Motor neuron (in vitro differentiated cells): ENCODE results near the gene UBXN10. TPM values are rescaled to one million over a fixed set of nuclear protein-coding genes. Genes with fewer than 3 reads are reported as not detected.

Source experiments
- ATAC-seq, 8 experiments: fragments of 200-7000 bp; cut with Tn5 transposase; replicated peaks in 6 of 8; 2 replicates each; pipeline ENCODE4 v1.8.0; 2021; ENCODE audit warnings: mild to moderate bottlenecking in 8 of 8, moderate library complexity in 8 of 8
- H3K27ac ChIP-seq, 2 donors: fragments of 250-450 bp; sonication (Bioruptor Pico); 2 replicates each; pipeline ENCODE4 v1.9.0; 2021; ENCODE audit warnings: antibody characterized with exemption in 2 of 2, mild to moderate bottlenecking in 2 of 2, moderate library complexity in 1 of 2
- H3K4me1 ChIP-seq, 2 donors: fragments of 250-450 bp; sonication (Bioruptor Pico); replicated peaks in 1 of 2; 2 replicates each; pipeline ENCODE4 v1.6.1; 2021; ENCODE audit warnings: antibody characterized with exemption in 2 of 2, mild to moderate bottlenecking in 2 of 2, moderate library complexity in 1 of 2
- H3K4me3 ChIP-seq, 5 donors: fragments of 250-450 bp; sonication (Bioruptor Pico); 2 replicates each; pipeline ENCODE4 v1.9.0; 2021; ENCODE audit warnings: antibody characterized with exemption in 5 of 5, mild to moderate bottlenecking in 5 of 5, moderate library complexity in 4 of 5
- WGBS, 10 experiments: fragments of 450-650 bp; shearing (Covaris generic); methylation state at CpG; one replicate each; pipeline ENCODE4 v1.0.0; 2022; 5-methylcytosine and 5-hydroxymethylcytosine counted together
- in situ Hi-C, 9 experiments: fragments of 400-800 bp; cut with MboI; loops; one replicate each; pipeline ENCODE4 v1.15.0; 2021; ENCODE audit warnings: low sequenced_read_pairs in 9 of 9, low pct_unique_long_range_greater_than_20kb in 2 of 9; ENCODE audit not compliant: unreplicated experiment in 9 of 9
- total RNA-seq, 8 experiments: library from RNA; unstranded; fragments of 300-600 nt; gene quantifications; 2 replicates each; pipeline versions ENCODE4 v1.2.3 to v1.2.4, GENCODE V29; 2022

Gene UBXN10
- total RNA-seq, 8 experiments from 2014 or later: 0.13 to 18.6 (median 1.7) TPM; not detected in 1

DNA sequence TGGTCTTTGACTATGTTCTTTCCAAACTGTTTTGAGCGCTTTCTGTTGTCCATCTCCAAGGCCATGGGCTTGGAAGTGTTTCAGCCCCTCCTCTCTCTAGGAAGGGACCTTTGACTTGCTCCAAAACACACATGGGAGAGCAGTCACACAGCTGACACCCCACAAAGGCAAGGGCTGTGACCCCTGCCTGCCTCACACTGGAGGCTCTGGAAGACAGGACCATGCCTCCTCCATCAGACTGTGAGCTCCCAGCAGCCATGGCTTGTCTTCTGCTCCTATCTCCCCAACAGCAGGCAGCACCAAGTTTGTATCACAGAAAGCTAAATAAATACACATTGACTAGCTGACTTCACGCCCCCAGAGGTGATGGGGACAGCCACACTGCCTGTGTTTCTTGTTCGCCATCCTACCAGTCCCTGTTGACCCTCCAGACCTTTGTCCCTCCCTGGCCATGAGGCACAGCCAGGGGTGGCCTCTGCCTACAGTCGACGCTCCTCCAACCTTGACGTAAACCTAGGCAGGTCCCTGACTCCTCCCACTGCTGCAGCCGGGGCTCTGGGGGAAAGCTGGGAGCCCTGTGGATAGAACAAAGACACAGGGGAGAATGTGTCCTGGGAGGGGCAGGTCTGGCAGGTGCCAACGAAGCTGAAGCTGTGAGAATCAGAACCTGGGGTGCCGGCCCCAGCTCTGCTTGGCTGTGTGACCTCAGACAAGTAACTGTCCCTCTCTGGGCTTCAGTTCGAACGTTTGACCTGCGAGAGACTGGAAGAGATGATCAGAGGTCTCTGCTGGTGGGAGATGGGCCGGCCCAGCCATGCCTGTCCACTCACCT lies 41.9 kb upstream of the UBXN10 start:
- H3K27ac ChIP-seq: no peak overlapping the region
- ATAC-seq: no peak
- WGBS, 10 experiments: 47 to 93% (median 75%) methylated on average over 3 to 9 of the region's 13 CpGs; no CpG with 5 or more reads in 2 of the 10 experiments
- in situ Hi-C loops: no loop called here
- H3K4me1 ChIP-seq: no peaks in the 10 kb centered on the region
- no peak overlapping the region for H3K4me3 ChIP-seq

DNA sequence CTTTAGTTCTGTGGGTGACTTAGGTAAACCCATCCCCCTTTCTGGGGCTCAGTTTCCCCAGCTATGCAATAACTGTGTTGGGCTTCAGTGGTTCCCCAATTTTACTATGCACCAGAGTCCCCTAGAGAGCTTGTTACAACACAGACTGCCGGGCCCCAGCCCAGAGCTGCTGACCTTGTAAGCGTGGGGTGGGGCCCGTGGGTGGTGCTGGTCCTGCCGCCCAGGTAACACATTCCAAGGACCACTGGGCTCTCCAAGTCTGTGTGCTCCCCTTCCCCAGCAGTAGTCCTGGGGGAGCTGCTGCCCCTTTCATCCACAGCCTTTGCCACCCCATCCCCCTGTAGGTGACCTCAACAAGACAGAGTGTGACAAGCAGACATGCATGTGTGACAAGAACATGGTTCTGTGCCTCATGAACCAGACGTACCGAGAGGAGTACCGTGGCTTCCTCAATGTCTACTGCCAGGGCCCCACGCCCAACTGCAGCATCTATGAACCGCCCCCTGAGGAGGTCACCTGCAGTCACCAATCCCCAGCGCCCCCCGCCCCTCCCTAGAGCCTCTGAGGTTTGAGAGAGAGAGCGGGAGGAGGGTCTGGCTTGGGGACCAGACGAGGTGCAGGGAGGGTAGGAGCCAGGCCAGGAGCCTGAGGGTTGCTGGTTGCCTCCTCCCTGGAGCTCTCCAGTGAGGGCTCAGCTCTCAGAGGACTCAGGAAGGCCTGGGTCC lies 37.9 kb upstream of the UBXN10 start:
- in situ Hi-C loops: no loop called here
- WGBS, 10 experiments: 83 to 95% (median 93%) methylated on average over 1 to 8 of the region's 13 CpGs; no CpG with 5 or more reads in 6 of the 10 experiments
- Histone ChIP-seq H3K4me3 (no peak overlapping the region), H3K4me1 (peaks cover 0 to 10% of the 10 kb centered on the region in 2 donors), H3K27ac (no peak overlapping the region)
- ATAC-seq: no peak

DNA sequence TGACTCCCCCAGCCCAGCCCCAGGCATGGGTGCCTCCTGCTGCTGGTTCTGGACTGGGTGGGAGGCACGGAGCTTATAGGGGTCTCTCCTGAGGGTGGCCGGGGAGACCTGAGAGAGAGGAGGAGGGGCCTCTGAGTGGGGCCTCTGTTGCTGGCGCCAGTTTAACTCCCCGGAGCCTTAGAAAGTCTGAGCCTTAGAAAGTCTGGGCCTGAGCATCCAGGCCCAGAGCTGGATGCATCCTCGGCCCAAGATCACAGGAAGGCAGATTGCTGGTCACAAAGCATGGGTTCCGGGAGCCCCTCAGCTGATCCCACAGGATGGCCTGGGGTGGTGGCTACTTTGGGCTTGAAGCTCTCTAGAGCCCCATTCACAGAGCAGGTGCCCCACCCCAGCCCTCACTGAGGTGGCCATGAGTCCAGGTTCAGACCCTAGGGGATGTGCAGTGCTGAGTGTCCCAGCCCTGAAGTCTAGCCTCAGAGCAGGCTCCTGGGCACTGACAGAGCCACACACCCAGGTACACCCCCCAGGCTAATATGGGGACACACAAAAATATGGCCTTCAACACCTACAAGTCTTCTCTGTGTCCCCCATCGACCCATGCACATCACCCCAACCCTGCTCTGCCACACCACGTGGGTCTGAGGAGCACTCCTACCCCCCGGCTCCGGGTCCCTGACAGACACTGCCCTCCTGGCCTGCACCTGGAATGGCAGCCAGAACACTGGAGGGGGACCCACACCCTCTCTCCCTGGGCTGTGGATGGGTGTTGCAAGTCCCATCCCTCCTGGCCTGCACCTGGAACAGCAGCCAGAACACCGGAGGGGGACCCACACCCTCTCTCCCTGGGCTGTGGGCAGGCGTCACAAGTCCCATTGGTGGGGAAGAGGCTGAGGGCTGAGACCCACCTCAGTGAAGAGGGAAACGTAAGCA lies 37.1 kb upstream of the UBXN10 start:
- ATAC-seq: no peak
- Histone ChIP-seq H3K4me1 (peaks cover 0 to 15% of the 10 kb centered on the region in 2 donors), H3K27ac (no peak overlapping the region), H3K4me3 (no peak overlapping the region)
- in situ Hi-C loops: no loop called here
- 80 to 100% (median 90%) methylated on average over 1 to 8 of the region's 13 CpGs; no CpG with 5 or more reads in 7 of the 10 experiments for WGBS, 10 experiments

DNA sequence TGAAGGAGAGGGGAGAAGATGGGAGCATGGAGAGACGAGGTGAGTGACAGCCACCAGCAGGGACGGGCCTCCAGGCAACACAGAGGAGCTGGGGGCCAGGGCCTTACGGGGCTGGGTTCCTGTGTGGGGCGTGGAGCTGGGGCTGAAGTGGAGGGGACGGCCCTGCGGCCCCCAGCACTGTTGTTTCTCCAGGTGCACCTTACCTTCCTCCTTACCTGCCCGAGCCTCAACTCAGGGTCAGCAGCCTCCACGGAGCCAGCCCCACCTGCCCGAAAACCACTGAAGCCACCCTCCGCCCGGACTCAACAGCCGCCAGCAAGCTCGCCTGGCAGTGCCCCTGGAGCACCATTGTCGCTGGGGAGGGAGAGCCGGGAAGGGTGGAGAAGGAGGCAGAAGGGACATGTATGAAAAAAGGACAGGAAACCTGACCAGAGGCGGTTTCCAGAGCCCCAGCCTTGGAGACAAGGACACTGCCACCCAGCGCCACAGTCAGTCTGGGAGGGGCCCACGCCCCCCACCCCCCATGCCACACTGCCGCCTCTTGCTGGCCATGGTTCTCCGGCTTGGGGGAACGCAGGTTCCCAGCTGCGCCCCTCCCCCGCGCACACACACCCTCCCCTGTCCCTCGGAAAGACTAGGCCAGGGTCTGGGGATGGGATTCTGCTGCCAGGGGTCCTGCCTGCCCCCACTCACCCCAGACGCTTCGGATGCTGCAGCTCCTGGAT lies 36.1 kb upstream of the UBXN10 start:
- no peak overlapping the region for H3K4me3 ChIP-seq
- no peak for ATAC-seq
- 50 to 85% (median 69%) methylated on average over 1 to 11 of the region's 27 CpGs; no CpG with 5 or more reads in 6 of the 10 experiments for WGBS, 10 experiments
- peaks cover 0 to 15% of the 10 kb centered on the region in 2 donors for H3K4me1 ChIP-seq
- H3K27ac ChIP-seq: no peak overlapping the region
- in situ Hi-C loops: loop anchor here in 6 of 9 experiments (10.0 to 25.0 kb wide), 4 partner anchors 235 to 487 kb away; partner anchors contain the start of genes PLA2G2E (in 3 of the 6), CAMK2N1 (in 1 of the 6) and HTR6 (in 1 of the 6)

DNA sequence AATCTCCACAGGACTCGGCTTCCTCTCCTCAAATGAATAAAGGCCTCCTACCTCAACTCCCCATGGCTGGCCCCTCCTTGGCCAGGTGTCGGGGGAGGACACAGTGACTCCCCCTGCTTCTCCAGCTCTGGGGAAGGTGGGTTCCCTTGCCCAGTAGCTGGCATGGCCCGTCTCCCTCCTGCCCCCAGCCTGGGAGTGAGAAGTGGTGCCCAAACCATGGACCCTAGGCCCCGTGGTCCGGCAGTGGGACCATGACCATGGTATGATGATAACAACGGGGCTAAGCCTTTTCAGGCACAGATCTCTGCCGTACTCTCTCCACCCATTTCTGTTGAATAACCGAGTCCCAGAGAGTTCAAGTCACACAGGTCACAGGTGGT lies 35.6 kb upstream of the UBXN10 start:
- WGBS, 10 experiments: 67 to 100% (median 86%) methylated on average over 1 to 5 of the region's 8 CpGs; no CpG with 5 or more reads in 4 of the 10 experiments
- ATAC-seq: no peak
- Histone ChIP-seq H3K27ac (no peak overlapping the region), H3K4me3 (no peak overlapping the region), H3K4me1 (peaks cover 0 to 15% of the 10 kb centered on the region in 2 donors)
- in situ Hi-C loops: loop anchor here in 6 of 9 experiments (10.0 to 25.0 kb wide), 4 partner anchors 236 to 488 kb away; partner anchors contain the start of genes PLA2G2E (in 3 of the 6), CAMK2N1 (in 1 of the 6) and HTR6 (in 1 of the 6)

DNA sequence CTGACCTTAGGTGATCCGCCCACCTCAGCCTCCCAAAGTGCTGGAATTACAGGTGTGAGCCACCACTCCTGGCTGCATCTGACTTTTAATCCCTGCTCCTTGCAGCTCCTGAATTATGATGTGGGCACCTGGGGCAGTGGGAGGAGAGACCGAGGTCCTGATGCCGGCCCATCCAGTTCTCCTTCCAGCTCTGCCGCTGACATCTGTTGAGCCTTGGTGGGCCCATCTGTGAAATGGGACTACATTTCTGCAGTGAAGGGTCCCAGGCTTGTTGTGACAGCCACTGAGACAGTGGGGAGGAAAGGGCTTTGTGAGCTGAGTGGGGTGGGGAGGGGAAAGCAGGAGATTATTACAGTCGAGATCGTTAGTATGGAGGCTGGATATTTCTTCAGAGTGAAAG lies 34.9 kb upstream of the UBXN10 start:
- WGBS, 10 experiments: 91 to 100% (median 100%) methylated on average over 1 to 6 of the region's 6 CpGs; no CpG with 5 or more reads in 5 of the 10 experiments
- H3K4me1 ChIP-seq: peaks cover 0 to 15% of the 10 kb centered on the region in 2 donors
- no peak for ATAC-seq
- H3K4me3 ChIP-seq: no peak overlapping the region
- H3K27ac ChIP-seq: no peak overlapping the region
- in situ Hi-C loops: loop anchor here in 6 of 9 experiments (10.0 to 25.0 kb wide), 4 partner anchors 236 to 489 kb away; partner anchors contain the start of genes PLA2G2E (in 3 of the 6), CAMK2N1 (in 1 of the 6) and HTR6 (in 1 of the 6)

DNA sequence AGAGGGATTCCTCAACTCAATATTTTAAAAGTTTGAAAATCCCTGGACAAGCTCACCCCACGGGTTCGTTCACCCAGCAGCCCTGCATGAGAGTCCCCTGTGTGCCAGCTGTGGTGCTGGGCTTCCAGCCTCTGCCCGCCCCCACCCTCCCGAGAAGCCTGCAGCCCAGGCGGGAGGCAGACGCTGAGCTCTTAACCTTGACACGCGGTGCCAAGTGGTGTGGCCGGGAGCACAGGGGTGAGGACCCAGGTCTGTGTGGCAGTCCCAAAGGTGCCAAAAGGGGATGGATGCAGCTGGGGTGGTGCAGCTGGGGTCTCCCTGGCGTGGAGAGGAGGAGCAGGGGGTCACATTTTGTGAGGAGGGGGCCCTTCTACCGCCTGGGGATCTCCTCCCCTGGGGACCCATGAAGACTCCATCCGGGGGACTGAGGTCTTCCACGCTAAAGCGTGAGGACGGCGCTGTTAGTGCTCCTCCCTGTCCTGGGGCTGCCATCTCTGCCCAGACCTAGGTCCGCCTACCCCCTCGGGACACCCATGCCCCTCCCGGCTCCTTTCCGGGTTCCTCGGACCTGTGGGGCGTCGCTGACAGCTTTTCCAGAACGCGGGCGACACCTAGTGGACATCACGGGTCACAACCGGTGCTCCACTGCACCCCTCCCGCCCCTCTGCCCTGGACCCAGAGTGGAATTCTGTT lies 33.8 kb upstream of the UBXN10 start:
- peak; percentile 85 to 99 (median 92) for ATAC-seq
- in situ Hi-C loops: loop anchor here in 6 of 9 experiments (10.0 to 25.0 kb wide), 4 partner anchors 237 to 490 kb away; partner anchors contain the start of genes PLA2G2E (in 3 of the 6), CAMK2N1 (in 1 of the 6) and HTR6 (in 1 of the 6)
- Histone ChIP-seq H3K27ac (no peak overlapping the region), H3K4me1 (peaks cover 0 to 15% of the 10 kb centered on the region in 2 donors), H3K4me3 (peak overlapping the region; percentile 11 to 25 (median 19))
- 0 to 10% (median 6%) methylated on average over 3 to 8 of the region's 29 CpGs; no CpG with 5 or more reads in 7 of the 10 experiments for WGBS, 10 experiments

DNA sequence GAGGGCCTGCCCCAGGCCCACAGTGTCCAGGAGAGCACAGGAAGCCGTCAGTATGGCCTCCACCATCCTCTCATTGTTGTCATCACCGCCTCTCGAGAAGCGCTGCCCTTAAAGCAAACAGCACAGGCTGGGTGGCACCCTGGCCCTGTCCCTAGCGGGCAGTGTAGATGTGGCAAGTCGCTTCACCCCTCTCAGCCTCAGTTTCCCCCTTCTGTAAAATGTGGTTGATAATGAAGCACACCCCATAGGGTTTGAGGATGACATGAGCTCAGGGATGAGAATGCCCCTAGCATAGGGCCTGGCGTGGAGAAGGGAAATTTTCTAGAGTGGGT lies 33.3 kb upstream of the UBXN10 start:
- no peak overlapping the region for H3K27ac ChIP-seq
- 40 to 100% (median 68%) methylated on average over 2 to 7 of the region's 7 CpGs; no CpG with 5 or more reads in 5 of the 10 experiments for WGBS, 10 experiments
- H3K4me1 ChIP-seq: peaks cover 0 to 15% of the 10 kb centered on the region in 2 donors
- in situ Hi-C loops: loop anchor here in 6 of 9 experiments (10.0 to 25.0 kb wide), 4 partner anchors 238 to 490 kb away; partner anchors contain the start of genes PLA2G2E (in 3 of the 6), CAMK2N1 (in 1 of the 6) and HTR6 (in 1 of the 6)
- ATAC-seq: no peak
- H3K4me3 ChIP-seq: no peak overlapping the region

DNA sequence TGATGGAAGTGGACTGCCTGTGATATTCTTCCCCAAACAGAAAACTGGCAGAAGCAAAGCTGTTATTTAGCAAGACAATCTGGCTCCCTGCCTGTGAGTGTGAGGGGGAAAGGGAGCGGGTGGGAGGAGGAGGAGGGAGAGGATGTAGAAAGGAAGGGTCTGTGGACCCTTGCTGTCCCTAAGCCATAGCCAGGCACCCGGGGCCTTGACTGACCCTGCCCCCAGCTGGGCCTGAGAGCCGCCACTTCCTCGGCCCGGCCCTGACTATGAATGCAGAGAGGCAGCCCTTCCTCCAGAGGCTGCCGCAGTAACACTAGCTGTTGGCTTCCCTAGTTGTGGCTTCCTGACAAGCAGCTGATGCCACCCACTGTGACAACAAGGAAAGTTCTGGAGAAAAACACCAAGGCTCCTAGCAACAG lies 32.9 kb upstream of the UBXN10 start:
- Histone ChIP-seq H3K4me3 (no peak overlapping the region), H3K27ac (no peak overlapping the region), H3K4me1 (peaks cover 0 to 15% of the 10 kb centered on the region in 2 donors)
- WGBS, 10 experiments: 0 to 83% (median 36%) methylated on average over 1 to 6 of the region's 6 CpGs; no CpG with 5 or more reads in 4 of the 10 experiments
- ATAC-seq: peak in 7 of 8 experiments; percentile 6 to 63 (median 43)
- in situ Hi-C loops: loop anchor here in 6 of 9 experiments (10.0 to 25.0 kb wide), 4 partner anchors 238 to 491 kb away; partner anchors contain the start of genes PLA2G2E (in 3 of the 6), CAMK2N1 (in 1 of the 6) and HTR6 (in 1 of the 6)

DNA sequence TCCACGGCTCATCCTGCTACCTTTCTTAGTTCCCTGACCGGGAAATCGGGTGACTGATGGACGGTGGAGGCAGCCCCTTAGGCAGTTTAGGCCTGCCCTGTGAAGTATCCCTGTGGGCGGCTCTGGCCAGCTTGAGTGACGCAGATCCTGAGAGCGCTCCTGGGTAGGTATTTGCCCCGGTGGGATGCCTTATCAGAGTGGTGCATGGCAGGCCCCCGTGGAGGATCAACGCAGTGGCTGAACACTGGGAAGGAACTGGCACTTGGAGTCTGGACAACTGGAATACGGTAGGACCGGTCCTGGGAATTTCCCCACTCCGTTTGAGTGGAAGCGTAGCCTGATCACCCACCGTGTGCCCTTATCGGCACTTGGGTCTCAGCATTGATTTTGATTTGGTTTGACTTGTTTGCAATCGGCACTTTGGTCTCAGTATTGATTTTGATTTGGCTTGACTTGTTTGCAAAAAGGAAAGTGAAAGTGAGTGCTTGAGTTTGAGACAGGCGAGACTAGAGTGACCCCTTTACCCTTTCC lies 31.5 kb upstream of the UBXN10 start:
- 82 to 100% (median 92%) methylated on average over 1 to 16 of the region's 18 CpGs; no CpG with 5 or more reads in 2 of the 10 experiments for WGBS, 10 experiments
- no peak for ATAC-seq
- peaks cover 0 to 15% of the 10 kb centered on the region in 2 donors for H3K4me1 ChIP-seq
- in situ Hi-C loops: loop anchor here in 6 of 9 experiments (10.0 to 25.0 kb wide), 4 partner anchors 240 to 492 kb away; partner anchors contain the start of genes PLA2G2E (in 3 of the 6), CAMK2N1 (in 1 of the 6) and HTR6 (in 1 of the 6)
- no peak overlapping the region for H3K27ac ChIP-seq
- H3K4me3 ChIP-seq: no peak overlapping the region
